GM12864 (cell line): ENCODE data around the gene EML1.

Source experiments
- DNase-seq: peaks from one replicate; pipeline ENCODE4 v3.0.0-alpha.2; 2011; ENCODE audit warnings: low read depth
- H3K4me3 ChIP-seq: 2 replicates; pipeline ENCODE4 v1.5.1; 2011; ENCODE audit warnings: mild to moderate bottlenecking, low read depth, low read length, control low read depth
- TF ChIP-seq, protein P1 (sequence below): IDR thresholded peaks from 2 replicates; pipeline ENCODE4 v1.5.1; 2011; ENCODE audit warnings: low read depth, mild to moderate bottlenecking, moderate library complexity, low read length, control low read depth, inconsistent platforms; ENCODE audit errors: missing control alignments

Gene EML1

DNA sequence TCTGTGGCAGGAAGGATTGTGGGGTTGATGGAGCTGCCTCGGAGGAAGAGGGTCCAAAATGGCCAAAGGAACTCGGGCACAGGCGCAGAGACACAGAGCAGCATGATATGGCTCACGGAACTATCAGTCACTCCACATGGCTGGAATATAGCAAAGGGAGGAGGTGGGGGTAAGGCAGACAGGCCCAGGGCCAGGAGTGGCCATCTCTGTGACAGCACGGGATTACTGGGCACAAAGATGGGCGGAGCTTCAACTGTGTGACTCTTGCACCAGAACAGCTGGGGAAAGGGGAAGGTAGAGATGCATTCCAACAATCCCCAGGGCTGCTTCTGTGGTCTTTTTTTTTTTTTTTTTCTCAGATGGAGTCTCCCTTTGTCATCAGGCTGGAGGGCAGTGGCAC is 24.8 kb upstream of the EML1 start:
- no peak overlapping the region for H3K4me3 ChIP-seq
- TF ChIP-seq, protein P1, sequence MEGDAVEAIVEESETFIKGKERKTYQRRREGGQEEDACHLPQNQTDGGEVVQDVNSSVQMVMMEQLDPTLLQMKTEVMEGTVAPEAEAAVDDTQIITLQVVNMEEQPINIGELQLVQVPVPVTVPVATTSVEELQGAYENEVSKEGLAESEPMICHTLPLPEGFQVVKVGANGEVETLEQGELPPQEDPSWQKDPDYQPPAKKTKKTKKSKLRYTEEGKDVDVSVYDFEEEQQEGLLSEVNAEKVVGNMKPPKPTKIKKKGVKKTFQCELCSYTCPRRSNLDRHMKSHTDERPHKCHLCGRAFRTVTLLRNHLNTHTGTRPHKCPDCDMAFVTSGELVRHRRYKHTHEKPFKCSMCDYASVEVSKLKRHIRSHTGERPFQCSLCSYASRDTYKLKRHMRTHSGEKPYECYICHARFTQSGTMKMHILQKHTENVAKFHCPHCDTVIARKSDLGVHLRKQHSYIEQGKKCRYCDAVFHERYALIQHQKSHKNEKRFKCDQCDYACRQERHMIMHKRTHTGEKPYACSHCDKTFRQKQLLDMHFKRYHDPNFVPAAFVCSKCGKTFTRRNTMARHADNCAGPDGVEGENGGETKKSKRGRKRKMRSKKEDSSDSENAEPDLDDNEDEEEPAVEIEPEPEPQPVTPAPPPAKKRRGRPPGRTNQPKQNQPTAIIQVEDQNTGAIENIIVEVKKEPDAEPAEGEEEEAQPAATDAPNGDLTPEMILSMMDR, result no peak
- no peak for DNase-seq

DNA sequence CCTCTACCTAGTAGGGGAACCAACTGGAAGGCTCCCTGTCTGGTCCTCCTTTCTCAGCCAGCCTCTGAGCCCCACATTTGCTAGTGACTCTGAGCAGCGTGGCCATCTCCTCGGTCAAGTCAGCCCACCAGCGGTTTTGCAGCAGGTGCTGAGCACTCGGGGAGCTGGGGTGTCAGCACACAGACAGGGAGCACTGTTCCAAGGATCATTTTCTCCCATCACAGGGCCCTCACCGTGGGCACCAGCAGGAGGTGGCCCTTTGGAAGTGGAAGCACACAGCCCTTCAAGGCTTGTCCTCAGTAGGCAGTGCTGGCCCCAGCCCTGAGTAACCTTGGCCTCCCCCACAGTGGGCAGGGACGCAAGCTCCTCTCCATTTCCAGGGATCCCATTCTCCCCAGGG is 24.1 kb upstream of the EML1 start:
- TF ChIP-seq, protein P1, result no peak
- no peak overlapping the region for H3K4me3 ChIP-seq
- DNase-seq, result no peak

DNA sequence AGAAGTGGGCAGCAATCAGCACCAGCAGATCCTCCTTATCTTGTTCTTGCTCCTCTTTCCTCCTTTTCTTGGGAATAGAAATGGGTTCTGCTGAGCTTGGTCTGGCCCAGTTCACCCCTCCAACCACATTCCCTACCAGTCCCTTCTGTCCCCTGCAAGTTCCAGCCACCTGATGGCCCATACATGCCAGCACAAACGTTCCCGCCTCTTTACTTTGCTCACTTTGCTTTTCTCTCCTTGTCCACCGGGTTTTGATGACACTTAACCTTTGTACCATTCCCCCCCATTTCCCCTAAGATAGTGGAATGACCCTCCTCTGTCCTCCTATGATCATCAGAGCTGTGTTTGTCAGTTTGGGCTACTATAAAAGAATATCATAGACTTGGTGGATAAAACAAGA is 23.4 kb upstream of the EML1 start:
- no peak for DNase-seq
- TF ChIP-seq, protein P1, result no peak

DNA sequence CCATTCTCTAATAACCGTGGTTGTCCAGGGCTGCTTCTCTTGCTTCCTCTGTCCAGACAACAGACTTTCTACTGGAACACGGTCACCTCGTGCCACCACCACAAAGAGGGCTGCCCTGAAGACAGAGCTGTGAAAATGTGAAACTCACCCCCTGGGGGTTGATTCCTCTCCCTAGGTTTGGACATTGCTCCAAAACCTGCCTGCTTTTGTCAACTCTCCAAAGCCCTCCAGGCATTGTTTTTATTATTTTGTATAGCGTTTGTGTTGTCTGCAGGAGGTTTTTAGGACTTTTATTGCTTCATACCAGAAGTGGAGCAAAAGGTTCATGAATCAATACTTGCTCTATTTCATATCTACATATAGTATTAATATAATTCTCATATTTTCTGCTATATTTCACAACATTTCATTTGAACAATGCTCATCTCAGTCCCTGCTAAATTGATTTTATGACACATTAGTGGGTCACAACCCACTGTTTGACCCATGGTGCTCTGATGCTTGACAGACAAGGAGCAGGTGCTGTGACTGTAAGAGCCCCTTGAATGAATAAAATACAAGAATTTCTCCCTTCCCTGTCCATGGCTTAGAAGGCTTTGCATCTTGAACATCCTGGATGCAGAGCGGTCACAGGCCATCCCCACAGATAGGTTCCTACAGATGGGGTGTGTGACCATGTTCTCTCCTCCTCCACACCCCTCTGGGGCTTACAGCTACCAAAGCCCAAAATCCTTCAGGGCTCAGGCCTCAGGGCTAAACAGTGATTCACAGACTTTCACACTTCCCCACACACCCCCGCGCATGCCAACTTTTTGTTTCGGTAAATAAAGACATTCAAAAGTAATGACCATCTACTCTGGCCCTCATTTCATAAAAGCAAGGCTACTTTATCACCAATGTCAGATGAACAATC is 20.6 kb upstream of the EML1 start:
- no peak overlapping the region for H3K4me3 ChIP-seq
- DNase-seq, result no peak
- TF ChIP-seq, protein P1, result no peak

More for the DNA sequence above, 23.4 kb upstream of the EML1 start:
- H3K4me3 ChIP-seq, result no peak overlapping the region

DNA sequence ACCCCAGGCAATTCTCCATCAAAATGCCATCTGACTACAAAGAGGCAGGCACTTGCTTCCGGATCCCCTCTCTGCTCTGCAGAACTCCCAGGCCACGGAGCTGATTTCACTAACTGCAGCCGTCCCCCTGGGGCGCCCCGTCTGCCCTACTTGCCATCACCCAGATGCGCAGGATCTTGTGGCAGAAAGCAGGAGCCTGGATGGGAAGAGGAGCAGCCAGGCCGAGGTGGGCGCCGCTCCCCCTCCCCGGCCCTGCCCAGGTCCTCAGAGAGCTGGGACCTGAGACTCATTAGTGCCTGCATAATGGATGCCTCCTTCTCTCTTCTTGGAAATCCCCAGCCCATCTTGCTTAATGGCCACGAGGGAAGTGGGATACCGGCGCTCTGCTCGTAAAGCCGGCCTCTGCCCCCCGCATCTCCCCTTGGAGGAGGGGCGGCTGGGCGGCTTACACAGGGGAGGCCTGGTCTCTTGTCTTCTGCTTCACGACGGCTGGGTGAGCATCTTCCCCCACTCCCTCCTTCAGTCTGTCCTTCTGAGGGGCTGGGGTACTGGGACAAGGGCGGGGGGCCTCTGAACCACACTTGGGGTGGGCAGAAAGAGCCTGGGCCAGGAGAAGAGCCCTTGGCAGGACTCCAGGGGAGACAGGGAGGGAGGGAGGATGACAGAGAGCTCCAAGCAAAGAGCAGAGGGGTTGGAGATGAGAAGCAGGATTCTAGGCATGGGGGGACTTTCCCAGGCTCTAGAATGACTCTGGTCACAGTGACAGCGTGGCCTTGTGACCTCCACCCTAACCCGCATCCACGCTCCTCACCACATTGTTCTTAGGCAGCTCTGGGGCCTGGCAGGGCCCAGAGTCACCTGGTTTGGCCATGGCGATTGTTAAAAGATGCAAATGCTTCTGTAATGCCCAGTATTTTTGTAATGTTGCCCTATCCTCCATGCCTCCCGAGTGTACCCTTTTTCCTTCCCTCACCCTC is 19.4 kb upstream of the EML1 start:
- no peak overlapping the region for H3K4me3 ChIP-seq
- TF ChIP-seq, protein P1, result no peak
- DNase-seq, result no peak

DNA sequence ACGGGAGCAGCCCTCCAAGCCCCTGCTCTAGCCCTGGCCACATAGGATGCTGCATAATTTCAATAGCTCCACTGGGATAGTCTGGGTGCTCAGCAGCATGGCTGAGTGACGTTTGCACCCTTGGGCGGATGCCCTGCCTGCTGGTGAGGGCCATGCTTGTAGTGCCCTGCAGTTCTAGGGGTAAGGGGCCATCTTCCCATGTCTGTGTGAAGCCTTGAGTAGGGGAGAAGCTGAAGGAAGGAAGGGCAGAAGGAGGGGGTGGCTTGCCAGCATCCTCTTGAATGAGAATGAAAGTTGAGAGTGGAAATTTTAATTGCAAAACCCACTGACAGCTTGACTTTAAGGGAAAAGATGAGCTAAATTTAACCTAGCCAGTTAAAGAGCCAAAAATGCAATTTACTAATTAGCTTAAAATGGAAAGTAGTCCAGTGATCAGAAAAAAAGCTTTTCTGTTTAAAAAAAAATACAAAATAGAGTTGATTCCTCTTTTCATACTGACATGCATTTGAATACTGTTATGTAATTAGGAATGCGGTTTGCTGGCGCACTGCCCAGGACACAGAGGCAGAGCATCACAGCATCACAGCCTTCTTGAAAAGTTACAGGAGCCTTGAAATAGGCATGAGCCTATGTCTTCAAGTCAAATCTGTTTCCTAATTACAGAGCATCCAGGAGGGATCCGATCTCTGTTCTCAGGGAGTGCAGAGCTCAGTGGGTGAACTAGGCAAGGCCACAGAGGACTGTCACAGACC is 18.5 kb upstream of the EML1 start:
- H3K4me3 ChIP-seq, result no peak overlapping the region
- DNase-seq, result no peak
- TF ChIP-seq, protein P1, result no peak
